Nephron (organoid): ENCODE results near the gene SYNDIG1.

Source experiments
- H3K27ac Mint-ChIP-seq, 3 experiments: 2 replicates each; pipeline ENCODE4 v1.8.0; 2020; ENCODE audit warnings: mixed read lengths in 3 of 3, mild to moderate bottlenecking in 2 of 3, moderate library complexity in 1 of 3
- H3K27me3 Mint-ChIP-seq: 2 replicates; pipeline ENCODE4 v1.8.0; 2021; ENCODE audit warnings: low read depth, mild to moderate bottlenecking, moderate library complexity, mixed read lengths
- H3K36me3 Mint-ChIP-seq: 2 replicates; pipeline ENCODE4 v1.8.0; 2020; ENCODE audit warnings: low read depth, mixed read lengths
- H3K4me1 Mint-ChIP-seq: 2 replicates; pipeline ENCODE4 v1.8.0; 2020; ENCODE audit warnings: mixed read lengths
- H3K4me3 Mint-ChIP-seq, 3 experiments: 2 replicates each; pipeline ENCODE4 v1.8.0; 2020; ENCODE audit warnings: mild to moderate bottlenecking in 3 of 3, mixed read lengths in 3 of 3, moderate library complexity in 2 of 3
- H3K9me3 Mint-ChIP-seq: 2 replicates; pipeline ENCODE4 v1.8.0; 2020; ENCODE audit warnings: mixed read lengths
- TF ChIP-seq, protein P1 (sequence below), 3 experiments: fragments of 200-600 bp; sonication (generic); IDR thresholded peaks; one replicate each; pipeline ENCODE4 v1.5.0; 2021; ENCODE audit warnings: antibody characterized with exemption in 3 of 3; ENCODE audit not compliant: unreplicated experiment in 3 of 3

SYNDIG1 gene

DNA sequence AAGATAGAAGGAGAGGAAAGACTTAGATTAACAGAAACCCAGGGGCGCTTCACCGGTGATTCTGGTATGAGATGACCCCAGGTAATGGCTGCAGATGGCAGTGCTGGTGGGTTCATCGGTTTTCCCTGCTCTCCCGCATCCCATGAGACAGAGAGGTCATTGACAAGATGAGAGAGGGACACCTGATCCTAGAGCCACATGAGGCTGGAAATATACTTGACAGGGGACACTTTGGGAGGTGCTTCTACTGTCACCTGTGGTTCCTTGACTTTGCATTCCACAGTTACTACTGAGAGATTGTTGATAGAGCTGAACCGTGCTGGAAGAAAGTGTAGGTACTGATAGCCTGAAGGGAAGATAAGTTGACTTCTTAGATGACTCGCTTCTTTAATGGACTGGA is 74.3 kb downstream of the SYNDIG1 start:
- Mint-ChIP-seq H3K9me3 (peaks cover 3% of the 10 kb centered on the region), H3K4me1 (no peaks in the 10 kb centered on the region), H3K27ac (no peak overlapping the region), H3K36me3 (peaks cover 26% of the 10 kb centered on the region), H3K27me3 (peaks cover 9% of the 10 kb centered on the region), H3K4me3 (no peak overlapping the region)
- TF ChIP-seq, protein P1, sequence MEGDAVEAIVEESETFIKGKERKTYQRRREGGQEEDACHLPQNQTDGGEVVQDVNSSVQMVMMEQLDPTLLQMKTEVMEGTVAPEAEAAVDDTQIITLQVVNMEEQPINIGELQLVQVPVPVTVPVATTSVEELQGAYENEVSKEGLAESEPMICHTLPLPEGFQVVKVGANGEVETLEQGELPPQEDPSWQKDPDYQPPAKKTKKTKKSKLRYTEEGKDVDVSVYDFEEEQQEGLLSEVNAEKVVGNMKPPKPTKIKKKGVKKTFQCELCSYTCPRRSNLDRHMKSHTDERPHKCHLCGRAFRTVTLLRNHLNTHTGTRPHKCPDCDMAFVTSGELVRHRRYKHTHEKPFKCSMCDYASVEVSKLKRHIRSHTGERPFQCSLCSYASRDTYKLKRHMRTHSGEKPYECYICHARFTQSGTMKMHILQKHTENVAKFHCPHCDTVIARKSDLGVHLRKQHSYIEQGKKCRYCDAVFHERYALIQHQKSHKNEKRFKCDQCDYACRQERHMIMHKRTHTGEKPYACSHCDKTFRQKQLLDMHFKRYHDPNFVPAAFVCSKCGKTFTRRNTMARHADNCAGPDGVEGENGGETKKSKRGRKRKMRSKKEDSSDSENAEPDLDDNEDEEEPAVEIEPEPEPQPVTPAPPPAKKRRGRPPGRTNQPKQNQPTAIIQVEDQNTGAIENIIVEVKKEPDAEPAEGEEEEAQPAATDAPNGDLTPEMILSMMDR (IDR thresholded peaks at IDR 0.05; ENCODE audit: unreplicated experiment in 3 of 3) = no peak

- Mint-ChIP-seq H3K9me3 (peaks cover 3% of the 10 kb centered on the region), H3K27me3 (peaks cover 9% of the 10 kb centered on the region), H3K4me1 (no peaks in the 10 kb centered on the region), H3K4me3 (no peak overlapping the region), H3K36me3 (peaks cover 26% of the 10 kb centered on the region), H3K27ac (no peak overlapping the region)
- TF ChIP-seq, protein P1 (IDR thresholded peaks at IDR 0.05; ENCODE audit: unreplicated experiment in 3 of 3) = no peak
These were observed 74.9 kb downstream of the SYNDIG1 start for GRCh38 chr20:24544371-24544770.

- TF ChIP-seq, protein P1 (IDR thresholded peaks at IDR 0.05; ENCODE audit: unreplicated experiment in 3 of 3) = no peak
- H3K9me3 Mint-ChIP-seq = peaks cover 3% of the 10 kb centered on the region
- H3K4me1 Mint-ChIP-seq = no peaks in the 10 kb centered on the region
- peaks cover 9% of the 10 kb centered on the region for H3K27me3 Mint-ChIP-seq
- H3K4me3 Mint-ChIP-seq = no peak overlapping the region
- H3K27ac Mint-ChIP-seq = no peak overlapping the region
- peaks cover 31% of the 10 kb centered on the region for H3K36me3 Mint-ChIP-seq
These were observed 75.7 kb downstream of the SYNDIG1 start for GRCh38 chr20:24545168-24545567.

DNA sequence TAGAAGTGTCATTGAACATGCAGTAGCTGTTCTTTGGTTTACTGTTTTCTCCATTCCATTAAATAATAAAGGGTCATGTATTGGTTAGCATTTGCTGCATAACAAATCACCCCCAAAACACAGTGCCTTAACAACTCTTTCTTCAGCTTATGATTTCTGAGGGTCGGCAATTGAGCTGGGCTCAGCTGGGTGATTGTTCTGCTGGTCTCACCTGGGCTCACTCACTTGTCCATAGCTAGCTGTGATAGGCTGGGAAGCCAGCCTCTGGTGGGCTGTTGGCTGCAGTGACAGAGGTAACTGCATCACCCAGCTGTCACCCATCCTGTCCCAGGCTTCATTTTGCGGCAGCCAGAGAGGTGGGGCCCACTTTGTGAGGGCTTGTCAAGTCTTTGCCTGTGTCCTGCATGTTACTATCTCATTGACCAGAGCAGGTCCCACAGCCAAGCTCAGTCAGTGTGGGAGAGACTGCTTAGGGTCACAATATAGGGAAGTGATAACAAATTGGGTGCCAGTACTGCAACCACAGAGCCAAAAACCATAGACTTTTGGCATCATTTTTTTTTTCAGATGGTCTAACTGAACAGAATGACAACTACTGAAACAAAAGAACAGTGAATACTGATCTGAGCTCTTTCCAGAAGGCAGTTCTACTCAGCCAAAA is 76.9 kb downstream of the SYNDIG1 start:
- H3K4me1 Mint-ChIP-seq = no peaks in the 10 kb centered on the region
- H3K4me3 Mint-ChIP-seq = no peak overlapping the region
- H3K27ac Mint-ChIP-seq = no peak overlapping the region
- TF ChIP-seq, protein P1 (IDR thresholded peaks at IDR 0.05; ENCODE audit: unreplicated experiment in 3 of 3) = no peak
- H3K9me3 Mint-ChIP-seq = peaks cover 3% of the 10 kb centered on the region
- H3K27me3 Mint-ChIP-seq = peaks cover 5% of the 10 kb centered on the region
- peaks cover 35% of the 10 kb centered on the region for H3K36me3 Mint-ChIP-seq

GRCh38 chr20:24547967-24548366 is 78.5 kb downstream of the SYNDIG1 start:
- peaks cover 5% of the 10 kb centered on the region for H3K27me3 Mint-ChIP-seq
- H3K4me1 Mint-ChIP-seq = no peaks in the 10 kb centered on the region
- peaks cover 8% of the 10 kb centered on the region for H3K9me3 Mint-ChIP-seq
- H3K4me3 Mint-ChIP-seq = no peak overlapping the region
- TF ChIP-seq, protein P1 (IDR thresholded peaks at IDR 0.05; ENCODE audit: unreplicated experiment in 3 of 3) = no peak
- H3K27ac Mint-ChIP-seq = no peak overlapping the region
- H3K36me3 Mint-ChIP-seq = peaks cover 39% of the 10 kb centered on the region

GRCh38 chr20:24559114-24559732 is 89.8 kb downstream of the SYNDIG1 start:
- H3K27me3 Mint-ChIP-seq = no peaks in the 10 kb centered on the region
- peaks cover 57% of the 10 kb centered on the region for H3K9me3 Mint-ChIP-seq
- no peaks in the 10 kb centered on the region for H3K4me1 Mint-ChIP-seq
- no peak overlapping the region for H3K4me3 Mint-ChIP-seq
- TF ChIP-seq, protein P1 (IDR thresholded peaks at IDR 0.05; ENCODE audit: unreplicated experiment in 3 of 3) = no peak
- no peak overlapping the region for H3K27ac Mint-ChIP-seq
- peaks cover 39% of the 10 kb centered on the region for H3K36me3 Mint-ChIP-seq
